ENCODE data around the gene CAMK4. TPM values are rescaled to one million over a fixed set of nuclear protein-coding genes. Genes with fewer than 3 reads are reported as not detected.

CAMK4 gene
- total RNA-seq, 2 donors from 2014 or later, result 0.38 to 0.69 TPM

- DNase-seq (ENCODE audit: low spot score), result no peak
- intact Hi-C loops (cut with DNase I), result no loop called here
Measured at GRCh38 chr5:111507276-111507675, 283.1 kb downstream of the CAMK4 start.

GRCh38 chr5:111509119-111509518 is 284.9 kb downstream of the CAMK4 start:
- no peak for DNase-seq (ENCODE audit: low spot score)
- intact Hi-C loops (cut with DNase I), result no loop called here

GRCh38 chr5:111511174-111511830 is 287.1 kb downstream of the CAMK4 start:
- intact Hi-C loops (cut with DNase I), result no loop called here

GRCh38 chr5:111511831-111512374 is 287.7 kb downstream of the CAMK4 start:
- intact Hi-C loops (cut with DNase I), result no loop called here
- no peak for DNase-seq (ENCODE audit: low spot score)

More at GRCh38 chr5:111511174-111511830, 287.1 kb downstream of the CAMK4 start:
- DNase-seq (ENCODE audit: low spot score), result no peak

- DNase-seq (ENCODE audit: low spot score), result peak; percentile 98
- intact Hi-C loops (cut with DNase I), result no loop called here
Measured at GRCh38 chr5:111512375-111513130, 288.4 kb downstream of the CAMK4 start, which contains the start of gene STARD4. Gene STARD4, minus strand, starts transcription at chr5:111512535. Its CDS starts 5,102 bp downstream, at chr5:111507433.

- intact Hi-C loops (cut with DNase I), result no loop called here
- no peak for DNase-seq (ENCODE audit: low spot score)
Measured at GRCh38 chr5:111513131-111513520, 288.9 kb downstream of the CAMK4 start.

- intact Hi-C loops (cut with DNase I), result no loop called here
Measured at GRCh38 chr5:111514087-111514486, 289.9 kb downstream of the CAMK4 start.

GRCh38 chr5:111517853-111518501 is 293.8 kb downstream of the CAMK4 start:
- intact Hi-C loops (cut with DNase I), result no loop called here
- DNase-seq (ENCODE audit: low spot score), result no peak

More at GRCh38 chr5:111514087-111514486, 289.9 kb downstream of the CAMK4 start:
- DNase-seq (ENCODE audit: low spot score), result no peak

GRCh38 chr5:111518777-111519176 is 294.6 kb downstream of the CAMK4 start:
- intact Hi-C loops (cut with DNase I), result no loop called here
- no peak for DNase-seq (ENCODE audit: low spot score)

- intact Hi-C loops (cut with DNase I), result no loop called here
Measured at GRCh38 chr5:111520908-111521307, 296.7 kb downstream of the CAMK4 start.

GRCh38 chr5:111528056-111528455 is 303.9 kb downstream of the CAMK4 start:
- intact Hi-C loops (cut with DNase I), result no loop called here
- no peak for DNase-seq (ENCODE audit: low spot score)

More at GRCh38 chr5:111520908-111521307, 296.7 kb downstream of the CAMK4 start:
- no peak for DNase-seq (ENCODE audit: low spot score)

- intact Hi-C loops (cut with DNase I), result loop anchor here in 1 of 2 donors (5.0 kb wide), 1 partner anchor 373 kb away; no protein-coding TSS in a partner anchor
Measured at GRCh38 chr5:111530298-111530740, 306.1 kb downstream of the CAMK4 start.

GRCh38 chr5:111532886-111533582 is 308.9 kb downstream of the CAMK4 start:
- intact Hi-C loops (cut with DNase I), result loop anchor here in 1 of 2 donors (5.0 kb wide), 1 partner anchor 376 kb away; no protein-coding TSS in a partner anchor

More at GRCh38 chr5:111530298-111530740, 306.1 kb downstream of the CAMK4 start:
- DNase-seq (ENCODE audit: low spot score), result peak; percentile 93

GRCh38 chr5:111535879-111536549 is 311.8 kb downstream of the CAMK4 start:
- DNase-seq (ENCODE audit: low spot score), result no peak
- intact Hi-C loops (cut with DNase I), result no loop called here

More at GRCh38 chr5:111532886-111533582, 308.9 kb downstream of the CAMK4 start:
- no peak for DNase-seq (ENCODE audit: low spot score)

- DNase-seq (ENCODE audit: low spot score), result no peak
- intact Hi-C loops (cut with DNase I), result no loop called here
Measured at GRCh38 chr5:111537141-111538024, 313.2 kb downstream of the CAMK4 start.
